ENCODE measurements around the gene TEX13D. TPM values are rescaled to one million over a fixed set of nuclear protein-coding genes. Genes with fewer than 3 reads are reported as not detected.

TEX13D gene
- total and polyA plus RNA-seq, 2 experiments from 2014 or later, result not detected

- H3K4me2 ChIP-seq, result no peak overlapping the region
Observed at GRCh38 chrX:124378643-124379042, 46.2 kb downstream of the TEX13D start.

More at GRCh38 chrX:124378643-124379042, 46.2 kb downstream of the TEX13D start:
- no peaks in the 10 kb centered on the region for H3K79me2 ChIP-seq (replicated peaks; ENCODE audit: insufficient read depth)
- H3K4me3 Mint-ChIP-seq, result no peak overlapping the region
- no peaks in the 10 kb centered on the region for H3K36me3 ChIP-seq (ENCODE audit: insufficient read depth)
- DNase-seq (ENCODE audit: low spot score) (no peak), ATAC-seq (no peak)
- H3K27me3 ChIP-seq (ENCODE audit: insufficient read depth), result no peaks in the 10 kb centered on the region
- no peak overlapping the region for H3K4me3 ChIP-seq
- H3K4me1 ChIP-seq (ENCODE audit: insufficient read depth), result peaks cover 9% of the 10 kb centered on the region; the same call in 1 of the 2 replicates
- TF ChIP-seq CREB1 (CRISPR knock-in tag; IDR thresholded peaks at IDR 0.05; ENCODE audit: low read depth), result no peak
- no peak for TF ChIP-seq STAT1 (IDR thresholded peaks at IDR 0.05; ENCODE audit: unreplicated experiment)
- TF ChIP-seq ZNF114 (CRISPR knock-in tag; IDR thresholded peaks at IDR 0.05), result no peak
- TF ChIP-seq ZNF331 (CRISPR knock-in tag; IDR thresholded peaks at IDR 0.05; ENCODE audit: low read depth), result no peak
- TF ChIP-seq ETS1 (IDR thresholded peaks at IDR 0.05), result no peak
- no peak for TF ChIP-seq REST (IDR thresholded peaks at IDR 0.05; ENCODE audit: unreplicated experiment)
- TF ChIP-seq EZH2phosphoT487 (IDR thresholded peaks at IDR 0.05; ENCODE audit: unreplicated experiment), result no peak
- no peak for TF ChIP-seq NANOG (IDR thresholded peaks at IDR 0.05; ENCODE audit: borderline replicate concordance)
- no peak for TF ChIP-seq ZNF462 (CRISPR knock-in tag; IDR thresholded peaks at IDR 0.05)
- TF ChIP-seq POLR2AphosphoS5 (IDR thresholded peaks at IDR 0.05; ENCODE audit: low read depth), result no peak
- no peak for TF ChIP-seq CTCF (conservative IDR thresholded peaks at IDR 0.05; ENCODE audit: low read depth in 2 of 2)
- TF ChIP-seq JUNB (IDR thresholded peaks at IDR 0.05; ENCODE audit: unreplicated experiment), result no peak
- TF ChIP-seq EZH2 (IDR thresholded peaks at IDR 0.05; ENCODE audit: low read depth, unreplicated experiment), result no peak
- peaks cover 8% of the 10 kb centered on the region; the same call in 2 of the 3 replicates for H3K4me1 Mint-ChIP-seq
- no peaks in the 10 kb centered on the region for H4K20me1 ChIP-seq (replicated peaks; ENCODE audit: insufficient read depth)
- H3F3A ChIP-seq (replicated peaks; ENCODE audit: low read depth), result no peaks in the 10 kb centered on the region
- H3K9me3 Mint-ChIP-seq, result no peaks in the 10 kb centered on the region
- no peak overlapping the region for H3K27ac ChIP-seq (ENCODE audit: low read depth)
- no peaks in the 10 kb centered on the region for H3K27me3 Mint-ChIP-seq (ENCODE audit: insufficient read depth, low read depth, poor library complexity)
- no peaks in the 10 kb centered on the region for H3K36me3 Mint-ChIP-seq (ENCODE audit: low read depth)
- H3K9me2 ChIP-seq (ENCODE audit: insufficient read depth), result no peaks in the 10 kb centered on the region
- H2AFZ ChIP-seq, result no peak overlapping the region
- 0 out of 2 replicates have a peak overlapping the region, but pooled peaks have one; percentile 77 for H3K27ac Mint-ChIP-seq
